ENCODE results near the gene CACNA1I. TPM values are rescaled to one million over a fixed set of nuclear protein-coding genes. Genes with fewer than 3 reads are reported as not detected.

Gene CACNA1I
- total and polyA plus RNA-seq, 11 donors, result 0.01 to 0.07 (median 0.04) TPM; not detected in 6

- Histone ChIP-seq H3K9me3 (no peaks in the 10 kb centered on the region), H3K4me3 (no peak overlapping the region), H3K36me3 (no peaks in the 10 kb centered on the region), H3K27ac (no peak overlapping the region), H3K27me3 (peaks cover 0 to 8% (median 0%) of the 10 kb centered on the region in 9 donors), H3K4me1 (peaks cover 0 to 11% (median 6%) of the 10 kb centered on the region in 12 donors)
- ATAC-seq, result no peak
- 45 to 69% (median 46%) methylated on average over 2 of the region's 2 CpGs for WGBS, 4 donors
- intact Hi-C loops (cut with DNase I), result loop anchor here in 7 of 10 donors (2.0 to 10.0 kb wide), 7 partner anchors 267 to 807 kb away; partner anchors contain the start of gene ADSL (in 3 of the 7)
- no peak for TF ChIP-seq CTCF (IDR thresholded peaks at IDR 0.05)
- no peak for TF ChIP-seq POLR2A (IDR thresholded peaks at IDR 0.05)
- no peak for DNase-seq
Measured at GRCh38 chr22:39537975-39538374, 32.6 kb upstream of the CACNA1I start.

GRCh38 chr22:39543095-39543494, 27.5 kb upstream of the CACNA1I start:
- no peaks in the 10 kb centered on the region for H3K4me1 ChIP-seq
- no peaks in the 10 kb centered on the region for H3K9me3 ChIP-seq
- no peak overlapping the region for H3K4me3 ChIP-seq
- ATAC-seq, result no peak
- 16 to 19% (median 18%) methylated on average over 11 of the region's 11 CpGs for WGBS, 4 donors
- no peak overlapping the region for H3K27ac ChIP-seq
- intact Hi-C loops (cut with DNase I), result no loop called here
- TF ChIP-seq POLR2A (IDR thresholded peaks at IDR 0.05), result no peak
- peak in 3 of 12 donors; percentile 16 to 21 (median 17) for TF ChIP-seq CTCF (IDR thresholded peaks at IDR 0.05)
- H3K36me3 ChIP-seq, result no peaks in the 10 kb centered on the region
- H3K27me3 ChIP-seq, result peaks cover 0 to 40% (median 7%) of the 10 kb centered on the region in 9 donors
- DNase-seq, result no peak

- intact Hi-C loops (cut with DNase I), result no loop called here
- Histone ChIP-seq H3K4me1 (no peaks in the 10 kb centered on the region), H3K9me3 (no peaks in the 10 kb centered on the region), H3K27ac (no peak overlapping the region), H3K27me3 (peaks cover 0 to 55% (median 11%) of the 10 kb centered on the region in 9 donors), H3K4me3 (no peak overlapping the region), H3K36me3 (no peaks in the 10 kb centered on the region)
- DNase-seq (peak in 1 of 5 donors; percentile 42), ATAC-seq (peak in 3 of 4 donors; percentile 31 to 69 (median 54))
- 29 to 34% (median 31%) methylated on average over 38 to 39 of the region's 39 CpGs for WGBS, 4 donors
- TF ChIP-seq CTCF (IDR thresholded peaks at IDR 0.05) (no peak), POLR2A (IDR thresholded peaks at IDR 0.05) (no peak)
Measured at GRCh38 chr22:39545386-39546365, 24.9 kb upstream of the CACNA1I start.

GRCh38 chr22:39546889-39547586, 23.5 kb upstream of the CACNA1I start:
- Histone ChIP-seq H3K36me3 (no peaks in the 10 kb centered on the region), H3K9me3 (no peaks in the 10 kb centered on the region), H3K4me3 (no peak overlapping the region), H3K27ac (no peak overlapping the region), H3K4me1 (no peaks in the 10 kb centered on the region), H3K27me3 (peaks cover 0 to 66% (median 11%) of the 10 kb centered on the region in 9 donors)
- no peak for TF ChIP-seq POLR2A (IDR thresholded peaks at IDR 0.05)
- TF ChIP-seq CTCF (IDR thresholded peaks at IDR 0.05), result no peak
- ATAC-seq, result peak in 3 of 4 donors; percentile 49 to 72 (median 67)
- no peak for DNase-seq
- intact Hi-C loops (cut with DNase I), result no loop called here
- WGBS, 4 donors, result 42 to 52% (median 49%) methylated on average over 5 of the region's 5 CpGs
